HepG2 (cell line): Measurements from ENCODE around the gene ANXA6. TPM values are rescaled to one million over a fixed set of nuclear protein-coding genes. Genes with fewer than 3 reads are reported as not detected.

Experiments
- ARNT2 ChIP-seq: sonication (generic); formaldehyde crosslinking; IDR thresholded peaks from 2 replicates; pipeline ENCODE4 v1.8.0; 2022; ENCODE audit warnings: mild to moderate bottlenecking, low read depth, missing genetic modification reagents, moderate library complexity
- HOXD1 ChIP-seq: sonication (generic); formaldehyde crosslinking; IDR thresholded peaks from 2 replicates; pipeline ENCODE4 v1.5.0; 2020; ENCODE audit warnings: missing genetic modification reagents
- KAT7 ChIP-seq: IDR thresholded peaks from 2 replicates; pipeline ENCODE4 v1.6.1; 2018; ENCODE audit warnings: borderline replicate concordance, missing compliant biosample characterization
- RARG ChIP-seq: sonication (generic); formaldehyde crosslinking; IDR thresholded peaks from 2 replicates; pipeline ENCODE4 v1.4.0; 2020; ENCODE audit warnings: low read depth, mild to moderate bottlenecking, missing genetic modification reagents
- YY1 ChIP-seq: IDR thresholded peaks from 2 replicates; pipeline ENCODE4 v1.6.1; 2011; ENCODE audit warnings: low read length, low read depth, moderate library complexity, mild to moderate bottlenecking; ENCODE audit not compliant: insufficient read depth, insufficient replicate concordance
- ZNF251 ChIP-seq: sonication (generic); formaldehyde crosslinking; IDR thresholded peaks from 2 replicates; pipeline ENCODE4 v1.9.0; 2021; ENCODE audit warnings: mild to moderate bottlenecking, missing genetic modification reagents
- ZNF850 ChIP-seq: sonication (generic); formaldehyde crosslinking; conservative IDR thresholded peaks from 2 replicates; pipeline ENCODE4 v1.9.0; 2021; ENCODE audit warnings: mild to moderate bottlenecking, missing genetic modification reagents
- polyA plus RNA-seq, 8 experiments: library from polyadenylated mRNA; depleted of rRNA in 3 of 8; stranded (reverse) in 7 of 8; unstranded in 1 of 8; fragments of >200 nt; fragmentation: Illumina TruSeq in 4 of 8; extraction: Trizol in 4 of 8; gene quantifications; 2 replicates each; pipeline versions ENCODE4 v1.2.1 to v1.2.3, GENCODE V29; 2011 to 2016; ENCODE audit warnings: low read depth in 4 of 8, missing spikeins in 1 of 8, mixed read lengths in 1 of 8; ENCODE audit not compliant: insufficient read depth in 1 of 8
- total RNA-seq, 5 experiments: library from RNA; depleted of rRNA; stranded (reverse); fragments of >200 nt; fragmentation: Illumina TruSeq; extraction: Trizol; gene quantifications; 2 replicates each; pipeline ENCODE4 v1.2.3, GENCODE V29; 2016; ENCODE audit warnings: low read depth in 1 of 5
- TF ChIP-seq, protein P1 (sequence below): sonication (generic); formaldehyde crosslinking; conservative IDR thresholded peaks from 2 replicates; pipeline ENCODE4 v1.4.0; 2020; ENCODE audit warnings: mild to moderate bottlenecking, missing genetic modification reagents, moderate library complexity
- TF ChIP-seq, protein P2 (sequence below): sonication (generic); formaldehyde crosslinking; conservative IDR thresholded peaks from 2 replicates; pipeline ENCODE4 v1.5.0; 2020; ENCODE audit warnings: missing genetic modification reagents
- TF ChIP-seq, protein P3 (sequence below): sonication (generic); formaldehyde crosslinking; IDR thresholded peaks from 2 replicates; pipeline ENCODE4 v1.5.1; 2020; ENCODE audit warnings: mild to moderate bottlenecking, missing genetic modification reagents
- TF ChIP-seq, protein P4 (sequence below): sonication (generic); formaldehyde crosslinking; conservative IDR thresholded peaks from 2 replicates; pipeline ENCODE4 v1.8.0; 2022; ENCODE audit warnings: mild to moderate bottlenecking, moderate library complexity, missing genetic modification reagents
- TF ChIP-seq, protein P5 (sequence below): sonication (generic); formaldehyde crosslinking; IDR thresholded peaks from 2 replicates; pipeline ENCODE4 v1.8.1; 2023; ENCODE audit warnings: missing genetic modification reagents, inconsistent platforms, borderline replicate concordance

Gene ANXA6
- total and polyA plus RNA-seq, 2 of the 13 experiments (the other 11 are each of a cell fraction or from before 2014, with no cell fraction given), result 103 to 125 TPM

DNA sequence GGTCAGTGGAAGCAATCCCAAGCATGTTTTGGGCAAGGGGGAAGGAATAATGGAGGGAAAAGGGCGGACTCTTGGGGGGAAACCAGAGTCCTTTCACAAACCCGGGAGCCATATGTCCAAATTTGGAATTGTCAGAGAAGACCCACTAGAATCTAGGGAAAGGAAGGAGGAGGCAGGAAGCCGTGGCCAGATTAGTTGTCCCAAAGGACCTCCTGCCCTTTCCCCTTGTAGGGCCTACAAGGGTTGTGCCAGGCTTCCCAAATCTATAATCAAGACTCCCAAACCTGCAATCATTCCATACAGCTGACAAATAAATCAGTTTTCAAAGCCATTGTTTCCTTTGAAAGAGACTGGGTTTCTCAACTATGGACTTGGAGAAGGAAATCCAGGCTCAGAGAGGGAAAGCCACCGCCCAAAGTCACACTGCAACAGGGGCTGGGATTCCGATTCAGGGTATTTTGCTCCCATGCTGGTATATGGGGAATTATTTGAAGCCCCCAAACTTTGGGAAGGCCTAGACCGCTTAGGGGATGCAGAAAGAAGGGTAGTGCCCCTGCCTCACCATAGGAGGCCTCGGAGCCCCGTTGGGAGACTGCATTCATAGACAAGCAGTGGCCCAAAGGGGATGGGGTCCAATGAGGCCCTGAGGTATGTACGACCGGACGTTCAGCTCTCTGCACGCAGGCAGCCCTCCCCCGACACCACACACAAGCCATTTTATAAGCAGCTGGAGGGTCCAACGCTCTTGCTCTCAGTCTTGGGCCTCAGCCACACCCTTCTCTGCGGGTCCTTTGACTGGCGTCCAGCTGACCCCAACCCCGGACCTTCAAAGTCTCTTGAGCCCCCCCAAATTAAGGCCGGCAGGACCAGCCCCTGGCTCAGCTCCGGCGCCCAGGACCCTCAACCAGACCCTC is 815 bp downstream of the ANXA6 start (continued):
- TF ChIP-seq, protein P1, sequence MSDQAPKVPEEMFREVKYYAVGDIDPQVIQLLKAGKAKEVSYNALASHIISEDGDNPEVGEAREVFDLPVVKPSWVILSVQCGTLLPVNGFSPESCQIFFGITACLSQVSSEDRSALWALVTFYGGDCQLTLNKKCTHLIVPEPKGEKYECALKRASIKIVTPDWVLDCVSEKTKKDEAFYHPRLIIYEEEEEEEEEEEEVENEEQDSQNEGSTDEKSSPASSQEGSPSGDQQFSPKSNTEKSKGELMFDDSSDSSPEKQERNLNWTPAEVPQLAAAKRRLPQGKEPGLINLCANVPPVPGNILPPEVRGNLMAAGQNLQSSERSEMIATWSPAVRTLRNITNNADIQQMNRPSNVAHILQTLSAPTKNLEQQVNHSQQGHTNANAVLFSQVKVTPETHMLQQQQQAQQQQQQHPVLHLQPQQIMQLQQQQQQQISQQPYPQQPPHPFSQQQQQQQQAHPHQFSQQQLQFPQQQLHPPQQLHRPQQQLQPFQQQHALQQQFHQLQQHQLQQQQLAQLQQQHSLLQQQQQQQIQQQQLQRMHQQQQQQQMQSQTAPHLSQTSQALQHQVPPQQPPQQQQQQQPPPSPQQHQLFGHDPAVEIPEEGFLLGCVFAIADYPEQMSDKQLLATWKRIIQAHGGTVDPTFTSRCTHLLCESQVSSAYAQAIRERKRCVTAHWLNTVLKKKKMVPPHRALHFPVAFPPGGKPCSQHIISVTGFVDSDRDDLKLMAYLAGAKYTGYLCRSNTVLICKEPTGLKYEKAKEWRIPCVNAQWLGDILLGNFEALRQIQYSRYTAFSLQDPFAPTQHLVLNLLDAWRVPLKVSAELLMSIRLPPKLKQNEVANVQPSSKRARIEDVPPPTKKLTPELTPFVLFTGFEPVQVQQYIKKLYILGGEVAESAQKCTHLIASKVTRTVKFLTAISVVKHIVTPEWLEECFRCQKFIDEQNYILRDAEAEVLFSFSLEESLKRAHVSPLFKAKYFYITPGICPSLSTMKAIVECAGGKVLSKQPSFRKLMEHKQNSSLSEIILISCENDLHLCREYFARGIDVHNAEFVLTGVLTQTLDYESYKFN, result peak; percentile 13; the same call in 1 of the 2 replicates
- TF ChIP-seq ARNT2 (0 out of 2 replicates have a peak, but pooled peaks have one; percentile 9), KAT7 (CRISPR knock-in tag) (0 out of 2 replicates have a peak, but pooled peaks have one; percentile 8), YY1 (peak; percentile 4), HOXD1 (CRISPR knock-in tag) (no peak), ZNF251 (CRISPR knock-in tag) (no peak), RARG (CRISPR knock-in tag) (no peak), ZNF850 (CRISPR knock-in tag) (no peak)
- TF ChIP-seq, protein P2, sequence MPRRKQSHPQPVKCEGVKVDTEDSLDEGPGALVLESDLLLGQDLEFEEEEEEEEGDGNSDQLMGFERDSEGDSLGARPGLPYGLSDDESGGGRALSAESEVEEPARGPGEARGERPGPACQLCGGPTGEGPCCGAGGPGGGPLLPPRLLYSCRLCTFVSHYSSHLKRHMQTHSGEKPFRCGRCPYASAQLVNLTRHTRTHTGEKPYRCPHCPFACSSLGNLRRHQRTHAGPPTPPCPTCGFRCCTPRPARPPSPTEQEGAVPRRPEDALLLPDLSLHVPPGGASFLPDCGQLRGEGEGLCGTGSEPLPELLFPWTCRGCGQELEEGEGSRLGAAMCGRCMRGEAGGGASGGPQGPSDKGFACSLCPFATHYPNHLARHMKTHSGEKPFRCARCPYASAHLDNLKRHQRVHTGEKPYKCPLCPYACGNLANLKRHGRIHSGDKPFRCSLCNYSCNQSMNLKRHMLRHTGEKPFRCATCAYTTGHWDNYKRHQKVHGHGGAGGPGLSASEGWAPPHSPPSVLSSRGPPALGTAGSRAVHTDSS, result no peak
- TF ChIP-seq, protein P3, sequence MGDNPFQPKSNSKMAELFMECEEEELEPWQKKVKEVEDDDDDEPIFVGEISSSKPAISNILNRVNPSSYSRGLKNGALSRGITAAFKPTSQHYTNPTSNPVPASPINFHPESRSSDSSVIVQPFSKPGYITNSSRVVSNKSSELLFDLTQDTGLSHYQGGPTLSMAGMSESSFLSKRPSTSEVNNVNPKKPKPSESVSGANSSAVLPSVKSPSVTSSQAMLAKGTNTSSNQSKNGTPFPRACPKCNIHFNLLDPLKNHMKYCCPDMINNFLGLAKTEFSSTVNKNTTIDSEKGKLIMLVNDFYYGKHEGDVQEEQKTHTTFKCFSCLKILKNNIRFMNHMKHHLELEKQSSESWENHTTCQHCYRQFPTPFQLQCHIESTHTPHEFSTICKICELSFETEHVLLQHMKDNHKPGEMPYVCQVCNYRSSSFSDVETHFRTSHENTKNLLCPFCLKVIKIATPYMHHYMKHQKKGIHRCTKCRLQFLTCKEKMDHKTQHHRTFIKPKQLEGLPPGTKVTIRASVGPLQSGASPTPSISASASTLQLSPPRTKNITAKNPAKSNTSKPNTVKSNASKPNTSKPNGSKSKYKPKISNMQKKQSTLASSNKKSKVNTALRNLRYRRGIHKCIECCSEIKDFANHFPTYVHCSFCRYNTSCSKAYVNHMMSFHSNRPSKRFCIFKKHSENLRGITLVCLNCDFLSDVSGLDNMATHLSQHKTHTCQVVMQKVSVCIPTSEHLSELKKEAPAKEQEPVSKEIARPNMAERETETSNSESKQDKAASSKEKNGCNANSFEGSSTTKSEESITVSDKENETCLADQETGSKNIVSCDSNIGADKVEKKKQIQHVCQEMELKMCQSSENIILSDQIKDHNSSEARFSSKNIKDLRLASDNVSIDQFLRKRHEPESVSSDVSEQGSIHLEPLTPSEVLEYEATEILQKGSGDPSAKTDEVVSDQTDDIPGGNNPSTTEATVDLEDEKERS (CRISPR knock-in tag), result 0 out of 2 replicates have a peak, but pooled peaks have one; percentile 28
- TF ChIP-seq, protein P4, sequence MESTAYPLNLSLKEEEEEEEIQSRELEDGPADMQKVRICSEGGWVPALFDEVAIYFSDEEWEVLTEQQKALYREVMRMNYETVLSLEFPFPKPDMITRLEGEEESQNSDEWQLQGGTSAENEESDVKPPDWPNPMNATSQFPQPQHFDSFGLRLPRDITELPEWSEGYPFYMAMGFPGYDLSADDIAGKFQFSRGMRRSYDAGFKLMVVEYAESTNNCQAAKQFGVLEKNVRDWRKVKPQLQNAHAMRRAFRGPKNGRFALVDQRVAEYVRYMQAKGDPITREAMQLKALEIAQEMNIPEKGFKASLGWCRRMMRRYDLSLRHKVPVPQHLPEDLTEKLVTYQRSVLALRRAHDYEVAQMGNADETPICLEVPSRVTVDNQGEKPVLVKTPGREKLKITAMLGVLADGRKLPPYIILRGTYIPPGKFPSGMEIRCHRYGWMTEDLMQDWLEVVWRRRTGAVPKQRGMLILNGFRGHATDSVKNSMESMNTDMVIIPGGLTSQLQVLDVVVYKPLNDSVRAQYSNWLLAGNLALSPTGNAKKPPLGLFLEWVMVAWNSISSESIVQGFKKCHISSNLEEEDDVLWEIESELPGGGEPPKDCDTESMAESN (CRISPR knock-in tag), result 0 out of 2 replicates have a peak, but pooled peaks have one; percentile 35
- TF ChIP-seq, protein P5, sequence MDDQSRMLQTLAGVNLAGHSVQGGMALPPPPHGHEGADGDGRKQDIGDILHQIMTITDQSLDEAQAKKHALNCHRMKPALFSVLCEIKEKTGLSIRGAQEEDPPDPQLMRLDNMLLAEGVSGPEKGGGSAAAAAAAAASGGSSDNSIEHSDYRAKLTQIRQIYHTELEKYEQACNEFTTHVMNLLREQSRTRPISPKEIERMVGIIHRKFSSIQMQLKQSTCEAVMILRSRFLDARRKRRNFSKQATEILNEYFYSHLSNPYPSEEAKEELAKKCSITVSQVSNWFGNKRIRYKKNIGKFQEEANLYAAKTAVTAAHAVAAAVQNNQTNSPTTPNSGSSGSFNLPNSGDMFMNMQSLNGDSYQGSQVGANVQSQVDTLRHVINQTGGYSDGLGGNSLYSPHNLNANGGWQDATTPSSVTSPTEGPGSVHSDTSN, result no peak
